Measurements from ENCODE around the gene ACTR8.

Gene ACTR8

GRCh38 chr3:53828581-53828980 is 53.4 kb downstream of the ACTR8 start:
- TF ChIP-seq POLR2A (IDR thresholded peaks at IDR 0.05; ENCODE audit: low read depth, low read length) (no peak), TAF1 (IDR thresholded peaks at IDR 0.05; ENCODE audit: low read depth, low read length) (no peak)
- DNase-seq (ENCODE audit: insufficient read length, low spot score) (no peak), FAIRE-seq (no peak)

GRCh38 chr3:53826048-53826447 is 55.9 kb downstream of the ACTR8 start:
- no peak for FAIRE-seq

GRCh38 chr3:53824795-53825194 is 57.2 kb downstream of the ACTR8 start:
- FAIRE-seq (no peak), DNase-seq (ENCODE audit: insufficient read length, low spot score) (no peak)
- TF ChIP-seq SPI1 (IDR thresholded peaks at IDR 0.05; ENCODE audit: low read depth, low read length) (no peak), PAX5 (IDR thresholded peaks at IDR 0.05; ENCODE audit: insufficient read depth, low read length, severe bottlenecking) (no peak), POU2F2 (IDR thresholded peaks at IDR 0.05; ENCODE audit: low read depth, low read length) (no peak), POLR2AphosphoS5 (IDR thresholded peaks at IDR 0.05; ENCODE audit: low read depth, low read length) (no peak), TAF1 (IDR thresholded peaks at IDR 0.05; ENCODE audit: low read depth, low read length) (no peak), POLR2A (IDR thresholded peaks at IDR 0.05; ENCODE audit: low read depth, low read length) (no peak)

More at GRCh38 chr3:53826048-53826447, 55.9 kb downstream of the ACTR8 start:
- DNase-seq (ENCODE audit: insufficient read length, low spot score): no peak
- TF ChIP-seq POU2F2 (IDR thresholded peaks at IDR 0.05; ENCODE audit: low read depth, low read length): no peak
- TF ChIP-seq POLR2AphosphoS5 (IDR thresholded peaks at IDR 0.05; ENCODE audit: low read depth, low read length): no peak
- TF ChIP-seq TAF1 (IDR thresholded peaks at IDR 0.05; ENCODE audit: low read depth, low read length): no peak
- TF ChIP-seq POLR2A (IDR thresholded peaks at IDR 0.05; ENCODE audit: low read depth, low read length): no peak
- no peak for TF ChIP-seq SPI1 (IDR thresholded peaks at IDR 0.05; ENCODE audit: low read depth, low read length)
- TF ChIP-seq PAX5 (IDR thresholded peaks at IDR 0.05; ENCODE audit: insufficient read depth, low read length, severe bottlenecking): no peak

GRCh38 chr3:53823956-53824657 is 57.8 kb downstream of the ACTR8 start:
- TF ChIP-seq TAF1 (IDR thresholded peaks at IDR 0.05; ENCODE audit: low read depth, low read length) (no peak), SPI1 (IDR thresholded peaks at IDR 0.05; ENCODE audit: low read depth, low read length) (no peak), POLR2AphosphoS5 (IDR thresholded peaks at IDR 0.05; ENCODE audit: low read depth, low read length) (no peak), PAX5 (IDR thresholded peaks at IDR 0.05; ENCODE audit: insufficient read depth, low read length, severe bottlenecking) (no peak), POU2F2 (IDR thresholded peaks at IDR 0.05; ENCODE audit: low read depth, low read length) (no peak), POLR2A (IDR thresholded peaks at IDR 0.05; ENCODE audit: low read depth, low read length) (no peak)
- DNase-seq (ENCODE audit: insufficient read length, low spot score): no peak
- no peak for FAIRE-seq

GRCh38 chr3:53823026-53823955 is 58.7 kb downstream of the ACTR8 start:
- FAIRE-seq: no peak
- no peak for TF ChIP-seq SPI1 (IDR thresholded peaks at IDR 0.05; ENCODE audit: low read depth, low read length)
- TF ChIP-seq TAF1 (IDR thresholded peaks at IDR 0.05; ENCODE audit: low read depth, low read length): no peak
- no peak for TF ChIP-seq PAX5 (IDR thresholded peaks at IDR 0.05; ENCODE audit: insufficient read depth, low read length, severe bottlenecking)
- no peak for TF ChIP-seq POLR2A (IDR thresholded peaks at IDR 0.05; ENCODE audit: low read depth, low read length)
- no peak for TF ChIP-seq POU2F2 (IDR thresholded peaks at IDR 0.05; ENCODE audit: low read depth, low read length)
- TF ChIP-seq POLR2AphosphoS5 (IDR thresholded peaks at IDR 0.05; ENCODE audit: low read depth, low read length): no peak

GRCh38 chr3:53822331-53822741 is 59.6 kb downstream of the ACTR8 start:
- DNase-seq (ENCODE audit: insufficient read length, low spot score) (no peak), FAIRE-seq (no peak)
- TF ChIP-seq TAF1 (IDR thresholded peaks at IDR 0.05; ENCODE audit: low read depth, low read length) (no peak), POLR2AphosphoS5 (IDR thresholded peaks at IDR 0.05; ENCODE audit: low read depth, low read length) (no peak), POU2F2 (IDR thresholded peaks at IDR 0.05; ENCODE audit: low read depth, low read length) (no peak), SPI1 (IDR thresholded peaks at IDR 0.05; ENCODE audit: low read depth, low read length) (no peak), PAX5 (IDR thresholded peaks at IDR 0.05; ENCODE audit: insufficient read depth, low read length, severe bottlenecking) (no peak), POLR2A (IDR thresholded peaks at IDR 0.05; ENCODE audit: low read depth, low read length) (no peak)

More at GRCh38 chr3:53823026-53823955, 58.7 kb downstream of the ACTR8 start:
- no peak for DNase-seq (ENCODE audit: insufficient read length, low spot score)

GRCh38 chr3:53821631-53822121 is 60.3 kb downstream of the ACTR8 start:
- no peak for DNase-seq (ENCODE audit: insufficient read length, low spot score)
- FAIRE-seq: no peak

GRCh38 chr3:53820756-53821580 is 61.0 kb downstream of the ACTR8 start:
- FAIRE-seq (no peak), DNase-seq (ENCODE audit: insufficient read length, low spot score) (no peak)
- no peak for TF ChIP-seq POU2F2 (IDR thresholded peaks at IDR 0.05; ENCODE audit: low read depth, low read length)
- no peak for TF ChIP-seq SPI1 (IDR thresholded peaks at IDR 0.05; ENCODE audit: low read depth, low read length)
- TF ChIP-seq POLR2A (IDR thresholded peaks at IDR 0.05; ENCODE audit: low read depth, low read length): no peak
- TF ChIP-seq PAX5 (IDR thresholded peaks at IDR 0.05; ENCODE audit: insufficient read depth, low read length, severe bottlenecking): no peak
- TF ChIP-seq POLR2AphosphoS5 (IDR thresholded peaks at IDR 0.05; ENCODE audit: low read depth, low read length): no peak

More at GRCh38 chr3:53821631-53822121, 60.3 kb downstream of the ACTR8 start:
- no peak for TF ChIP-seq POLR2A (IDR thresholded peaks at IDR 0.05; ENCODE audit: low read depth, low read length)
- TF ChIP-seq SPI1 (IDR thresholded peaks at IDR 0.05; ENCODE audit: low read depth, low read length): no peak
- TF ChIP-seq POU2F2 (IDR thresholded peaks at IDR 0.05; ENCODE audit: low read depth, low read length): no peak
- no peak for TF ChIP-seq PAX5 (IDR thresholded peaks at IDR 0.05; ENCODE audit: insufficient read depth, low read length, severe bottlenecking)
- TF ChIP-seq TAF1 (IDR thresholded peaks at IDR 0.05; ENCODE audit: low read depth, low read length): no peak
- no peak for TF ChIP-seq POLR2AphosphoS5 (IDR thresholded peaks at IDR 0.05; ENCODE audit: low read depth, low read length)
